OCI-LY1 (cell line): ENCODE measurements around the gene CRTC1.

Experiments used
- CTCF ChIP-seq: fragments of 200-600 bp; sonication (generic), shearing (Covaris generic); IDR thresholded peaks from 2 replicates; pipeline ENCODE4 v1.5.1; 2017; ENCODE audit warnings: mild to moderate bottlenecking, antibody characterized with exemption, low read length, moderate library complexity, mixed read lengths
- EZH2 ChIP-seq: fragments of 200-600 bp; sonication (generic), shearing (Covaris generic); IDR thresholded peaks from 2 replicates; pipeline ENCODE4 v1.8.0; 2017; ENCODE audit warnings: borderline replicate concordance, mixed run types, mild to moderate bottlenecking, antibody characterized with exemption, low read length, moderate library complexity, mixed read lengths

GRCh38 chr19:18666317-18666716 lies 17.2 kb upstream of the CRTC1 start:
- TF ChIP-seq CTCF (no peak), EZH2 (no peak)
